HG02973 (cell line): ENCODE results near the gene MT1A.
A peak's percentile ranks its signal among the peaks of the same experiment; 100 is the strongest.
"Not testable (repeated sequence)": the region's sequence is repeated elsewhere in the genome, so short reads cannot be mapped to it uniquely, and the experiment has no call there.

Source experiments
- ATAC-seq: cut with Tn5 transposase; IDR thresholded peaks from one replicate; pipeline ENCODE4 v1.9.1; 2021; ENCODE audit warnings: moderate library complexity; ENCODE audit not compliant: unreplicated experiment

MT1A gene

DNA sequence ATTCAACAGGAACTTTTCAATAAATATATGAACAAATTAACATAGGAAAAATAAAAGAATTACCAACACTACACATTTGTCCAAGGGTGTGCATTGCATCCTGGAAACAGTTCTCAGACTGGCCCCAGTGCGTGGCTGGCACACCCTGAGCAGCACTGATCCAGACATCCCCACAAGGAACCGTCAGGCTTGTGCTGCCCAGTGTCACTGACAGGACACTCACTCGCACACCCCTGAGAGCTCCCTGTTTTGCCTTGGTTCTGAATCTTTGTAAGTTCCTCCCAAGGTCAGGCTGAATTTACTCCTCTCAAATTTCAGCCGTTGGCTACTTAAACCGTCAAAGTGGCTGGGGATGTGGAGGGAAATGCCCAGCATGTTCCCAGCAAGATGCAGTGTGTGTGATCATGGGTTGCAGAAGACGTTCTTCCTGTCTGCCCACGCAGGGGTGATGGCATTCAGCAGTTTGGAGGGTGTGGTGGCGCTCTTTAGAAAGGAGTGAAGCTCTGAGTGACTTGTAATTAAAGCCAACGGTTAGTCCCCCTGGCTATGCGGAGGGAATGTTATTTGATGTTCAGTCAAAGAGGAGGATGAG, 28.4 kb upstream of the MT1A start:
- no peak for ATAC-seq

DNA sequence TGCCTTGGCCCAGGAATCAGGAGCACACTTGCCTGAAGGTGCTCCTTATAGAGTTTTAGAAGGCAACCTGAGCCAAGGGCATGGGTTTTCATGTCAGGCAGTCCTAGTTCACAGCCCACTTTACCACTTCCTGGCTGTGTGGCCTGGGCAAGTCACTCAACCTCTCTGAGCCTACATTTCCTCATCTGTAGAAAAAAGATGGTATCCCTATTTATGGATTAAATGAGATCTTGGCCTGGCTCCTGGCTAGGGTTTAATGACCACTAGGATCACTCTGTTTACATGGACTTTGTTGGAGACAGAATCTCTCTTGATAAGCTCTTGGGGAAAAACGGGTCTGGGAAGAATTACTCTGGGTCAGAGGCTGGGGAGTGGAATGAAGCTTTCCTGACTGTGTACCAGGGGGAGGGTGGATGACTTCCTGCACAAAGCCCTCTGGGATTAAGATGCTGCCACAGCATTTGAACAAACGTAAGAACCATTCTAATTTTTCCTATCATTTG, 27.8 kb upstream of the MT1A start:
- no peak for ATAC-seq

DNA sequence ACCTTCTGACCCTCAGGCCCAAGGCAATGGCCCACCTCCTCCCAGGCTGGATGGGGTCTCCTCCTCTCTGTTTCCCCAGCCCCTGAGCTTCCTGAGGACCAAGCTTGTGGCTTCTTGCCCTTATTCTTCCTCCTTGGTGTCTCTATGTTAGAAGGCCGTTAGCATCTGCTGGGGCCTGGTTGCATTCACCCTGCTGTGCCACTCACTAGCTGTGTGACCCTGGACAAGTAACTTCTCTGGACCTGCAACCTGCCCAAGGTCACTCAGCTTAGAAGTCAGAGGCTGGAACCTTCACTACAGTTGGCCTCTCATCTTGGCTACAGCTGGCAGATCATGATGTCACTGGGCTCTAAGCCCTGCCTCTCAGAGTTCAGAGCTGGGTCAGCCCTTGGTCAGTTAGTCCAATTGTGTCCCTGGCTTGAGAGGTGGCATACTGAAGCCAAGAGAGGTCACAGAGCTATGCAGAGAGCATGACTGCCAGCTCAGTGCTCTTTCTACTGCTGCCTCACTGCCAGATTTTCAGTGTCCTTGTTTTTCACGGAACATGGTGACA, 27.1 kb upstream of the MT1A start:
- no peak for ATAC-seq

DNA sequence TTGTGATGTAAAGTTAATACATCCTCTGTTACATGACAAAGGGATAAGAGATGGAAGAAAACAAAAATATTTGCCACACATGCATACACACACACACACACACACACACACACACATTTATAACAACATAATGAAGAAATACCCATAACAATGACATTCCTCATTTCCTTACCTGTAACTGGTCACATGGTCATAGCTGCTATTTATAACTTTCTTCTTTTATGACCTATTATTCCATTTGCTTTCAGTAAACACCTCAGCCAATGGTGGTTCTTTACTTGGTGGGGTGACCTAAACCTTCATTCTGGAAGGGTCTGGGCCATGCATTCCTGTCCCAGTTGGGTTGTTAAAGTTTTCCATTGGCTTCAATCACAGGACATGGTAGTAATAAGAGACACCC, 24.8 kb upstream of the MT1A start:
- ATAC-seq = no peak

DNA sequence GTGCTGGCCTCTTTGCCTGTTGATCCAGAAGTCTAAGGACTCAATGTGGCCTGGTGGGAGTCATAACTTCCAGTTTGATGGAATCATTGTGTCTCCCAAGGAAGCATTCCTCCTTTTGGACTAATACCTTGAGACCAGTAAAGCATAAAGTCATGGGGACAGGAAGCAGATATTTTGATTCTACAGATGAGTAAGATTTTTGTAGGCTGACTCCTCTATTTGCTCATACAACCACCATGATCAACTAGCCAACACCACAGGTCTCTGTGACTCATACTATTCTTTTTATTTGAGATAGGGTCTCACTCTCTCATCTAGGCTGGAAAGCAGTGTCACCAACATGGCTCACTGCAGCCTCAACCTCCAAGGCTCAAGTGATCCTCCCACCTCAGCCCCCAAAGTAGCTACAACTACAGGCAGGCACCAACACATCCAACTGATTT, 23.9 kb upstream of the MT1A start:
- ATAC-seq = no peak

DNA sequence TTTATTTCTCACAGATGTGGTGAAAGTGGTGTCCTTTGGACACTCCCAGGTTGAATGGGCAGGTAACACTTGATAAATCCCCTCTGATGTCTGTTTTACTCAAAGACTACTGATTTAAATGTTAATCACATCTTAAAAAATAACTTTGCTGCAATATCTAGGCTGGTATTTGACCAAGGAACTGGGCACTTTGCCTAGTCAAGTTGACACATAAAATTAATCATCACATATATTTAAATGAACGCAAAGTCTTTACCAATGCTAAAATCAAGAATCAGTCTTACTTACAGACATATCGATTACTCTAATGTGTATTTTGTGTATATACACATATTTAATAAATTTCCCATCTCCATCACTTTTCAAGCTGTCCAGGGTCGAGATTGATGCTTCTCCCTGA, 23.1 kb upstream of the MT1A start:
- ATAC-seq = no peak

DNA sequence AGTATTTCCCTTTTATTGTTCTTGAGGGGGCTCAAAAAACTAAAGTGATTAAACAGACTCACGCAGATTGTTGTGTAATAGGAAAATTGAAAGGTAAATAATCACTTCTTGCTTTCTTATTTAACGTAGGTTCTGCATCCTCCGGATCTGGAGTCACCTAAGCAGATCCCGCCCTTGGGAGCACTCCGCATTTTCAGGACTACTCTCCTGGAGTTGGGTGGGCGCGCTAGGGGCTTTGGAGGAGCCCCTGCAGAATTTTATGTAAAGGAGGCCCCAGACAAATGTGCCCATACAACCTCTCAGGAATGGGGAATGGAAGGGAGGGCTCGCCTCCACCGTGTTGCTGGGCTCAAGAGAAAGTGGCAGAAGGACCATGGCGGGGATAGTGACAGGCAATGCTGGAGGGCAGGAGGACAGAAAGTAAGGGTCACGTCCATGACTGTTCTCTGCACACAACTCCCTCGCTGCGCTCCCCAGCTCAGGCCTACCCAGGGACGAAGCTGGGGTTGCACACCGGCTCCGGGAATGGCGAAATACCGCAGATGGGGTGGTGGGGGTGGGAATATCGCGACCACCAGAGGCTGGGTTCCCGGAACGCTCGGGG, 21.8 kb upstream of the MT1A start:
- ATAC-seq = no peak

DNA sequence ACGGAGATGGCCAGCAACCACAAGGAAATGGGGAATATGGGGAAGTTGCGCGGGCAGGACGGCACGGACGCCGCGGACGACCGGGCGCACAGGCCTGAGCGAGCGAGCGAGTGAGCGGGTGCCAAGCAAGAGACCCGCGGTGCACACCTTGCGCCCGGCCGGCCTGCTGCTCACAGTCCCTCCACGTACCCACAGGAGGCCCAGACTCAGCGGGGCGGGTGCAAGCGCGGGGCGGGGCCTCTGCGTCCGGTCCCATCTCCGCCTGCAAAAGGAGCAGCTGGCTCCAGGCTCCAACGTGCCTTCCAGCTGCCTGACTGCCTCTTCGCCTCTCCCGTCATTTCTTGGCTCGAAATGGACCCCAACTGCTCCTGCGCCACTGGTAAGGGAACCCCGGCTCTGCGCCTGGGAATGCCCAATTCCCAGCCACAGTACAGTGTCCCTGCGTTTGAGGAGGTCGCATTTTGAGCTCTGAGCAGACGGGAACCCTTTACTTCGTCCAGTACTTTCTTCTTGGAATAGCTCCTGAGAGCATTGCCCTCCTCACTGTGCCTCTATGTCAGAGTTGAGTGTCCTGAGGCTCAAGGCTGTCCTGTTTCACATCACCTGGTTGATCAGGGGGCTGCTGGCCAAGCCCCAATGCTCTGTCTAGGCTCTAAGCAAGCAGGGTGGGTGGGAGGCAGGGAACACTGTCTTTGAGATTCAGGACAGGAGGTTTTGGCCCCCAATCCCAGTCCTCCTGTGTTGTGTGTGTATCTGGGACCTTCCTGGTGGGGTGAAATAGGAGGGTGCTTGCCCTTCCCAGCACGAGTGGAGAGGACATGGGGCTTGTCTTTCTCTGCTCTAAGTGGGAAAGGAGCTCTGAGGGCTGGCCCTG, 21.0 kb upstream of the MT1A start:
- no peak for ATAC-seq

DNA sequence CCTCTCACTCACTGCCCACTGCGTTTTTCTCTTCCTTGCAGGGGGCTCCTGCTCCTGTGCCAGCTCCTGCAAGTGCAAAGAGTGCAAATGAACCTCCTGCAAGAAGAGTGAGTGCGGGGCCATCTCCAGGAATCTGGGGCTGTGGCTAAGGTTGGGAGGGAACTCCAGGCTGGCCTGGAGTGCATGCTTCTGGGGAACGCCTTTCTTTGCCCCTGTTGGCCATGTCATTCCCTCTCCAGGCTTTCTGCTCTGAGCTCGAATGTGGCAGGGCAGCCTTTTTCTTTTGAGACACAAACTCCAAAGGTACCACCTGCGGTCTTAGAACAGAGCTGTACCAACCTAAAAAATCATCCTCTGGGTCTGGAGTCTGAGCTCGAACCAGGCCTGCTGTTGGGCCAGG, 20.3 kb upstream of the MT1A start:
- ATAC-seq = no peak

DNA sequence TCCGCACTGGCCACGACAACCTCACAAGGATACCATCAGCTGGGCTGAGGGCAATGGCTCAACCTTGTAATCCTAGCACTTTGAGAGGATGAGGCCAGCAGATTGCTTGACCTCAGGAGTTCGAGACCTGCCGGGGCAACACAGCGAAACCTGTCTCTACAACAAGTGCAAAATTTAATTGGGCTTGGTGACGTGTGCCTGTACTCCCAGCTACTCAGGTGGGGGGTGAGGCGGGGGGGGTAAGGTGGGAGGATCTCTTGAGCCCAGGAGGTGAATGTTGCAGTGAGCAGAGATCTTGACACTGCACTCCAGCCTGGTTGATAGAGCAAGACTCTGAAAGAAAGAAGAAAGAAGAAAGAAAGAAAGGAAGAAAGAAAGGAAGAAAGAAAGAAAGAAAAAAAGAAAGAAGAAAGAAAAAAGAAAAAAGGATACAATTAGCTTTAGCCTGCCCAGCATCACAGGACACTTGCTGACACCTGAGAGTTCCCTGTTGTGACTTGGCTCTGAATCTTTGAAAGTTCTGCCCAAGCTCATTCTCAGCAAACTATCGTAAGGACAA, 18.0 kb upstream of the MT1A start:
- no peak for ATAC-seq

DNA sequence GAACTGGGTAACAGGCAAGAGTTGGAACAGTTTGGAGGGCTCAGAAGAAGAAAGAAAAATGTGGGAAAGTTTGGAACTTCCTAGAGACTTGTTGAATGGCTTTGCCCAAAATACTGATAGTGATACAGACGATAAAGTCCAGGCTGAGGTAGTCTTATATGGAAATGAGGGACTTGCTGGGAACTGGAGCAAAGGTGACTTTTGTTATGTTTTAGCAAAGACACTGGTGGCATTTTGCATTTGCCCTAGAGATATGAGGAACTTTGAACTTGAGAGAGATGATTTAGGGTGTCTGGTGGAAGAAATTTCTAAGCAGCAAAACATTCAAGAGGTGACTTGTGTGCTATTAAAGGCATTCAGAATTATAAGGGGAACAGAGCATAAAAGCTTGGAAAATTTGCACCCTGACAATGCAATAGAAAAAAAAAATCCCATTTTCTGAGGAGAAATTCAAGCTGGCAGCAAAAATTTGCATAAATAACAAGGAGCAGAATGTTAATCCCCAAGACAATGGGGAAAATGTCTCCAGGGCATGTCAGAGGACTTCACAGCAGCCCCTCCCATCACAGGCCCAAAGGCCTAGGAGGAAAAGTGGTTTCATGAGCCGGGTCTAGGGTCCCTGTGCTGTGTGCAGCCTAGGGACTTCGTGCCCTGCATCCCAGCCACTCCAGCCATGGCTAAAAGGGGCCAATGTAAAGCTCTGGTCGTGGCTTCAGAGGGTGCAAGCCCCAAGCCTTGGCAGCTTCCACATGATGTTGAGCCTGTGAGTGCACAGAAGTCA, 16.6 kb upstream of the MT1A start:
- ATAC-seq = not testable (repeated sequence)

DNA sequence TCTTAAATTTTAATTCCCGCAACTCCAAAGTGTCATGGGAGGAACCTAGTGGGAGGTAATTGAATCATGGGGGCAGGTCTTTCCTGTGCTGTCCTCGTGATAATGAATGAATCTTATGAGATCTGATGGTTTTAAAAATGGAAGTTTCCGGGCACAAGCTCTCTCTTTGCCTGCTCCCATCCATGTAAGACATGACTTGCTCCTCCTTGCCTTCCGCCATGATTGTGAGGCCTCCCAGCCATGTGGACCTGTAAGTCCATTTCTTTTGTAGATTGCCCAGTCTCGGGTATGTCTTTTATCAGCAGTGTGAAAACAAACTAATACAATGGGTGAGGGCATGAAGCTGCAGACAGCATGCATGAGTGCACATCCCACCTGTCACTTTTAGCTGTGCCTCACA, 15.3 kb upstream of the MT1A start:
- not testable (repeated sequence) for ATAC-seq

DNA sequence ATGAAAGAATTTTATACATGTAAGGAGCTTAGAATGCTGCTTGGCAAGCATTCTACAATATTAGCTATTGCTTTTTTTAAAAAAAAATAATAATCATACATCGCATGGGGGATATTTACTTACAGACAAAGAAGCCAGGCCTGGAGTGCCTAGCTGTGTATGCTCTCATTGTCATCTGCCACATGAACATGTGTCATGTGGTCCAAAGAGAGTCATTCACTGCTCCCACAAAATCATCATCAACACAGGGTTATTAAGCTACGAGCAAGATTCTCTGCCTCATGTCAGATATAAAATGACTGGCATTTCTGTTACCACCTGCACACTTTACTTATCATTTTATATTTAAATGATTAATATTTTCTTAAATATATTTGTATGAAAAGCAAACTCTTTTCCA, 14.8 kb upstream of the MT1A start:
- no peak for ATAC-seq

DNA sequence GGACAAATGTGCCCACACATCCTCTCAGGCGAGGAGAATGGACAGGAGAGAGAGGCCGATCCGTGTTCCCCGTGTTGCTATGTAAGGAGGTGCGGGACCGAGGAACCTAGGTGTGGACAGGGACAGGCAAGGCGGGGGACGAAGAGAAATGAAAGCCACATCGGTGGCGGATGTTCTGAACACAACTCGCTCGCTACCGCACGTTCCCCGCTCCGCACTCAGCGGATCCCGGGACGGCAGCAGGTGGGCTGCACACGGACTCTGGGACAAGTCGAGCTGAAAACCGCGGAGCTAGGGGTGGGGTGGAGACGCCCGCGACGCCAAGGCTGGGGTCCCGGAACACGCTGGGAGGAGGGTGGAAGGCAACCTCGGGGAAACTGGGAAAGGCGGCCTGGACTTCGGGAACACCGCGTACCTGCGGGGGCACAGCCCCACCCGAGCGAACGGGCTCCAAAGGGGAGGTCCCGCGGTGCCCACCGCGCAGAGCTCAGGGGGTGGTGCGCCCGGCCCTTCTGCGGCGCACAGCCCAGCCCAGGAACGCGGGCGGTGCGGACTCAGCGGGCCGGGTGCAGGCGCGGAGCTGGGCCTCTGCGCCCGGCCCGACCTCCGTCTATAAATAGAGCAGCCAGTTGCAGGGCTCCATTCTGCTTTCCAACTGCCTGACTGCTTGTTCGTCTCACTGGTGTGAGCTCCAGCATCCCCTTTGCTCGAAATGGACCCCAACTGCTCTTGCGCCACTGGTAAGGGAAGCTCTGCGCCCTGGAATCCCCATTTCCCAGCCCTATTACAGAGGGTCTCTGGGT, 13.1 kb upstream of the MT1A start, which contains the start of gene MT1E:
TSS of gene MT1E (plus strand) at position 642 of the 803 bp plus-strand sequence. CDS start at position 713, 71 bp downstream.
- ATAC-seq = peak; percentile 60

DNA sequence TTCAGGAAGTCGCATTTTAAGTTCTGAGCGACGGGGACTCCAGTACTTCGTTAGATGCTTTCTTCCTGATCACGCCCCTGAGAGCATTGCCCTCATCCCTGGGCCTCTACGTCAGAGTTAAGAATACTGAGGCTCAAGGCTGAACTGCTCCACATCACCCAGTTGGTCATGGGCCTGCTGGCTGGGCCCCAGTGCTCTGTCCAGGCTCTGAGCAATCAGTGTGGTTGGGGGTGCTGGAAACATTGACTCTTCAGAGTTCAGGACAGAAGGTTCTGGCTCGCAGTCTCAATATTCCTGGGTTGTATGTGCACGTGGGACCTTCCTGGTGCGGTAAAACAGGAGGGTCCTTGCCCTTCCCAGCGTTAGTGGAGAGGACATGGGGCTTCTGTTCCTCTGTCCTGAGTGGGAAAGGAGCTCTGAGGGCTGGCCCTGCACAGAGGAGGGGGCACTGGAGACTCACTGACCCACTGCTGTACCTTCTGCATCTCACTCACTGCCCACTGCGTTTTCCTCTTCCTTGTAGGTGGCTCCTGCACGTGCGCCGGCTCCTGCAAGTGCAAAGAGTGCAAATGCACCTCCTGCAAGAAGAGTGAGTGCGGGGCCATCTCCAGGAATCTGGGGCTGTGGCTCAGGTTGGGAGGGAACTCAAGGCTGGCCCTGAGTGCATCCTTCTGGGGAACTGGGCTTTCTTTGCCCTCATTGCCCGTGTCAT, 12.4 kb upstream of the MT1A start:
- no peak for ATAC-seq

DNA sequence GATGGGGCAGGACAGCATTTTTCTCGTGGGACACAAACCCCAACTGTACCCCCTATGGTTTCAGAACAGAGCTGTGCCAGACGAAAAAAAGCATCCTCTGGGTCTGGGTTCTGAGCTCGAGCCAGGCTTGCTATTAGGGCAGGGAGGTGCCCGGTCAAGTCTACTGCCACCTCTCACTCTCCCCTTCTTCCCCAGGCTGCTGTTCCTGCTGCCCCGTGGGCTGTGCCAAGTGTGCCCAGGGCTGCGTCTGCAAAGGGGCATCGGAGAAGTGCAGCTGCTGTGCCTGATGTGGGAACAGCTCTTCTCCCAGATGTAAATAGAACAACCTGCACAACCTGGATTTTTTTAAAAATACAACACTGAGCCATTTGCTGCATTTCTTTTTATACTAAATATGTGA, 11.8 kb upstream of the MT1A start:
- no peak for ATAC-seq

DNA sequence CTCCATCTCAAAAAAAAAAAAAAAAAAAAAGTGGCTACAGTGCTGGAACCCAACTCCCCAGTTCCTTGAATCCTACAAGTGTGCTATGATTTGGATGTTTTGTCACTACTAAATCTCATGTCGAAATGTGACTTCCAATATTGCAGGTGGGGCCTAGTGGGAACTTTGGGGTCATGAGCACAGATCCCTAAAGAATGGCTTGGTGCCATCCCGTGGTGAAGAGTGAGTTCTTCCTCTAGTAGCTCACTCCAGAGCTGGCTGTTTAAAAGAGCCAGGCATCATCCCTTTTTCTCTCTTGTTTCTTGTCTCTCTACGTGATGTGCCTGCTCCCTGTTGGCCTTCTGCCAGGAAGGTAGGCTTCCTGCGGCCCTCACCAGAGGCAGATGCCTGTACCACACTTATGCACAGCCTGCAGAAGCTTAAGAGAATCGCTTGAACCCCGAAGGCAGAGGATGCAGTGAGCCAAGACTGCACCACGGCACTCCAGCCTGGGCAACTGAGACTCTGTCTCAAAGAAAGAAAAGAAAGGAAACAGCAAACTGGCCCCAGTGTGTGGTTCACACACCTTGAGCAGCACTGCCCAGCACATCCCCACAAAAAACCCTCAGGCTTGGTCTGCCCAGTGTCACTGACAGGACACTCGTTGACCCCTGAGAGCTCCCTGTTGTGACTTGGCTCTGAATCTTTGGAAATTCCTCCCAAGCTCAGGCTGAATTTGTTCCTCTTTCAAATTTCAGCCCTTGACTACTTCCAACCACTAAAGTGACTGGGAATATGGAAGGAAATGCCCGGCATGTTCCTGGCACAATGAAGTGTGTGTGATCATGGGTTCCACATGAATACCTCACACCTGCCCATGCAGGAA, 9.7 kb upstream of the MT1A start:
- no peak for ATAC-seq

DNA sequence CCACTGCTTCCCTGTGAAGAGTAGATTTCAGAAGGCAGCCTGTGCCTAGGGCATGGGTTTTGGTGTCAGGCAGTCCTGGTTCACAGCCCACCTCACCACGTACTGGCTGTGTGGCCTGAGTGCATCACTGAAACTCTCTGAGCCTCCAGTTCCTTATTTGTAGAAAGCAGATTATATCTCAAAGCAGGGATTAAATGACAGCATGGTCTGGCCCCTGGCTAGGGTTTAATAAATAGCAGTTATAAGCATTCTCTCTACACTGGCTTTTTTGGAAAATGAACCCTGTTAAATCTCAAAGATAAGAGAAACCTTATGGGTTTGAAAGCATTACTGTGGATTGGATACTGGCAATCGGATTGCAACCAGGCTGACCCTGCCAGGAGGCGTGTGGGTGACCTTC, 8.9 kb upstream of the MT1A start:
- ATAC-seq = no peak
